Mammary epithelial cell (primary cell): ENCODE results near the gene LMO7.

Source experiments
- EZH2 ChIP-seq: IDR thresholded peaks from 2 replicates; pipeline ENCODE4 v1.6.1; 2012; ENCODE audit warnings: low read length, inconsistent platforms, borderline replicate concordance
- TF ChIP-seq, protein P1 (sequence below), 2 donors: IDR thresholded peaks in 1 of 2; conservative IDR thresholded peaks in 1 of 2; 2 replicates each; pipeline ENCODE4 v1.5.1; 2011 to 2012; ENCODE audit warnings: inconsistent platforms in 2 of 2, low read length in 2 of 2, mild to moderate bottlenecking in 2 of 2, control low read depth in 1 of 2, low read depth in 1 of 2; ENCODE audit not compliant: insufficient read depth in 1 of 2; ENCODE audit errors: extremely low read depth in 1 of 2

DNA sequence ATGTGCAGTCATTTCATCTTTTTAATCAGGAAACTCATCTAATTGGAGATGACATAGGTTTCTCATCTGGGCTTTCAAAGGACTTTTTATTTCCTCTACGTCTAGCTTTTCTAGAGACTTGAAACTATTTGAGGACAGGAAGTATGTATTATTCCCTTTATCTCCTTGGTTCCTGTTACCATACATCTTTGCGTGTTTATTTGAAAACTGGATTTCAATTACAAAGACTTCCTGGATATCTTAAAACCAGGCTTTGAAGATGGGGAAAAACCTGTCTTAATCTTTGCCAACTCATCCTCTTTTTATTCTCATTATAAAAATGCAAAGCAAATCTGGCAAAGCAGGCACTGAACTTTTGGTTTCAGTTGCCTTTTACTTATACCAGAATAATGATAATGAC is 130.5 kb downstream of the LMO7 start:
- TF ChIP-seq, protein P1, sequence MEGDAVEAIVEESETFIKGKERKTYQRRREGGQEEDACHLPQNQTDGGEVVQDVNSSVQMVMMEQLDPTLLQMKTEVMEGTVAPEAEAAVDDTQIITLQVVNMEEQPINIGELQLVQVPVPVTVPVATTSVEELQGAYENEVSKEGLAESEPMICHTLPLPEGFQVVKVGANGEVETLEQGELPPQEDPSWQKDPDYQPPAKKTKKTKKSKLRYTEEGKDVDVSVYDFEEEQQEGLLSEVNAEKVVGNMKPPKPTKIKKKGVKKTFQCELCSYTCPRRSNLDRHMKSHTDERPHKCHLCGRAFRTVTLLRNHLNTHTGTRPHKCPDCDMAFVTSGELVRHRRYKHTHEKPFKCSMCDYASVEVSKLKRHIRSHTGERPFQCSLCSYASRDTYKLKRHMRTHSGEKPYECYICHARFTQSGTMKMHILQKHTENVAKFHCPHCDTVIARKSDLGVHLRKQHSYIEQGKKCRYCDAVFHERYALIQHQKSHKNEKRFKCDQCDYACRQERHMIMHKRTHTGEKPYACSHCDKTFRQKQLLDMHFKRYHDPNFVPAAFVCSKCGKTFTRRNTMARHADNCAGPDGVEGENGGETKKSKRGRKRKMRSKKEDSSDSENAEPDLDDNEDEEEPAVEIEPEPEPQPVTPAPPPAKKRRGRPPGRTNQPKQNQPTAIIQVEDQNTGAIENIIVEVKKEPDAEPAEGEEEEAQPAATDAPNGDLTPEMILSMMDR (conservative IDR thresholded peaks at IDR 0.05 in 1 of 2, IDR thresholded peaks at IDR 0.05 in 1 of 2; ENCODE audit: extremely low read depth in 1 of 2, insufficient read depth in 1 of 2, low read depth in 1 of 2, low read length in 2 of 2): no peak
- TF ChIP-seq EZH2: no peak
